Inferior parietal cortex (tissue), 1 donor: ENCODE measurements around the gene SLFN14.
"Not testable (repeated sequence)": the region's sequence is repeated elsewhere in the genome, so short reads cannot be mapped to it uniquely, and the experiment has no call there.

Source experiments
- DNase-seq: peaks from one replicate; pipeline ENCODE4 v3.0.0-alpha.2; 2016; ENCODE audit errors: extremely low spot score

The SLFN14 gene

DNA sequence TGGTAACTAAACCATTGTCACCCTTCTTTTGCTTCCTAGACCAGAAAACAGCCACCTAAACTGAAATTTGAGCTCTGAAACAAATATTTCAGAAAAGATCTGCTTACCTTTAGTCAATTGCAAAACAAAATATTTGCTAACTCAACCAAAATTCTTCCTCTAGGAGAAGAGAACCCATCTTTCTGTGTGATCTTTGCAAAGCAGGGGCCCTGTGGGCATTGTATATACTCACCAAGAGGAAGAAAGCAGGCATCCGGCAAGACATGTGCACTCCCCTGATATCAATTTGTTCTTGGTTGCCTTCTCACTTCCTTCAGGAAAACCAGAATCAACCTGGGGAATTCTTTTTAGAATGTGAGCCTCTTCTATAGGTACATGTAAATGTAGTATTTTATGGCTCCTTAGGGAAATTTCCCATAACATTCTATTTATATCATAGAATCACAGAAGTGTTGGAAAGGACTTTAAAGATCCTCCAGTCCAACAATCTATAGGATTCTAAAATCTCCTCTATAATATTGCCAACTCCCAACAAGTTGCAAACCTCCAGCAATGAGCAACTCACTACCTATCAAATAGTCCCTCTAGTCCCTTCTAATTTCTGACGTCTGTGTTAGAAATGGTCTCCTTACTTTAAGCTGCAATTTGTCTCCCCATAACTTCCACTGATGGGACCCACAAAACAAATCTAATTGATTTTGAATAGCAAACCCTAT lies 966 bp downstream of the SLFN14 start:
- no peak for DNase-seq

DNA sequence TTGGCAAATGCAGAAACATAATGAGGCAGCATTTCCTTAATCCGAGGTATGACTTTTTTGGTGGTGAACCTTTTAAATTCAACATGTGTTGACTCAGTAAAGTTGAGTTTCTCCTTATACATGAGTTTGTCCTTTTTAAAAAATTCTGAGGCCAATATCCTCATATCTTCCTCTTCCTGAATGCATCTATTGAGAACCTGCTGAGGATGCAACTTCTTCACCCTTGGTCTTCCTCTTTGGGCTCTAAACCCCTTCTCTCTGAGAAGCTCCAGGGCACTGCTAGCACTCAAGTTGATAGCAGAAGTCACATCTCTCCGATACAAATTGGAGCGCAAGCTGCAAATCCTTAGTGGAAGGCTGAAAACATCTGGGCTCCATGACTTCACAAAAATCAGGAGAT lies 3.3 kb downstream of the SLFN14 start:
- DNase-seq = no peak

DNA sequence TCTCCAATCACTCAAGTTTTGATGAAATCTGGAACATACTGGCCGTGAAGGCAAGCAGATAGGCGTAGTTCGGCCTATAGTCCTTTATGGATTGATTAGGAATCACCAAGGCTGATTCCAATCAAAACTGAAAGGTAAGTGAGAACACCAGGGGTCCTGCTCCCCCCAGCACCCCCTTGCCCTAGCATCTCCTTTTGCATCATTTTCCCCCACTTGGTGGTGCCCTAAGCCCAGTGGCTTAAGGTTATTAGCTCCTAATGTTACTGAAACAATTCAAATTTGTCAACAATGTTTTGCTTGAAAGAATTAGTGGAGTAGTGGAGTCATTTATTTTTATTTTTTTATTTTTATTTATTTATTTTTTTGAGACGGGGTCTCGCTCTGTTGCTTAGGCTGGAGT lies 4.9 kb downstream of the SLFN14 start:
- DNase-seq = no peak

DNA sequence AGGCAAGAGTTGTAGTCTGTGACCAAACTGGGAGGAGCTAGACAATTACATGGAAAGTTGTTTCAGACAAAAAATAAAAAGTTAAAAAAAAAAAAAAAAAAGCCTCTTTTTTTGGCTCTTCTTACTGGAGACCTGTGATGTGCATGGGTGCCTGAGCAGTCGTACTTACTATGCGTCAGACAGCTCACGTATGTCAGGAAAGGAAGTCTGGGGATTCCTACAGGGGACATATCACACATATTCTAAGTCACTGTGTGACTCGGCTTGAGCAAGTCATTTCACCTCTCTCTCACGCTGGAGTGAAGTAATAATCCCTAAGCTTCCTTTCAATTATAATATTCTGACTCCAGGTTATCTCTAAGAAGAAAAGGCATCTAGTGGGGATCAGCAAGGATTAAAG lies 6.0 kb downstream of the SLFN14 start:
- DNase-seq = no peak

DNA sequence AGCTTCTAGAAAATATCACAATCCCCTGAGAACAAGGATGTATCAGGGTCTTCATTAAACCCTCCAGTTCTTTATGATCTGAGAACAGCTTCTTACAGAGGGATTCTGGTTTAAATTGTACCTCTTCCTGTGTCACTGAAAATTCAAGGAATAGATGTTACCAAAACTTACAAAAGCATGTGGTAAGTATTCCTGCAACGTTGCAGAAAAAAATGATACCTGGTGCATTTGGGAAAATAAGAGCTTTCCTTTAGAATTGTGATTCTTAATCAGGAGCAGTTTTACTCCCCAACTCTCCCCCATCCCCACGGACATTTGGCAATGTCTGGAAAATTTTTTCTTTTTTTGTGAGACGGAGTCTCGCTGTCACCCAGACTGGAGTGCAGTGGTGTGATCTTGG lies 7.3 kb downstream of the SLFN14 start:
- DNase-seq = no peak

DNA sequence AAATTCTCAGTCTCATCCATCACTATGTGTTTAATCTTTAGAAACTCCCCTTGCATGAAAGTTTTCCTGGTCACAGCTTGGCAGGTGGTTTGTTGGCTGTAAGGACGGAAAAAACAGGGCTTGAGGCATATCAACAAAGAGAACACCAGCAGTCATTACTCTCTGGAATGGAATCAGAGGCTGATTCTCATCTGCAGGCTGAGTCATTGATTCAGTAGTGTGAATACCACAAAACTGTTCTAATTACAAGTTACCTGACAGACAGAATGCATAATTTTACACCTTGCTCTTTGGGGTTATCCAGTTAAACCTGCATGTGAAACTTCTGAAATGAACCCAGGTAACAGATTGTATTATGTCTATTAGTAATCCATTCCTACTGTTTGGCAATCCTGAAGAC lies 11.6 kb downstream of the SLFN14 start:
- no peak for DNase-seq

DNA sequence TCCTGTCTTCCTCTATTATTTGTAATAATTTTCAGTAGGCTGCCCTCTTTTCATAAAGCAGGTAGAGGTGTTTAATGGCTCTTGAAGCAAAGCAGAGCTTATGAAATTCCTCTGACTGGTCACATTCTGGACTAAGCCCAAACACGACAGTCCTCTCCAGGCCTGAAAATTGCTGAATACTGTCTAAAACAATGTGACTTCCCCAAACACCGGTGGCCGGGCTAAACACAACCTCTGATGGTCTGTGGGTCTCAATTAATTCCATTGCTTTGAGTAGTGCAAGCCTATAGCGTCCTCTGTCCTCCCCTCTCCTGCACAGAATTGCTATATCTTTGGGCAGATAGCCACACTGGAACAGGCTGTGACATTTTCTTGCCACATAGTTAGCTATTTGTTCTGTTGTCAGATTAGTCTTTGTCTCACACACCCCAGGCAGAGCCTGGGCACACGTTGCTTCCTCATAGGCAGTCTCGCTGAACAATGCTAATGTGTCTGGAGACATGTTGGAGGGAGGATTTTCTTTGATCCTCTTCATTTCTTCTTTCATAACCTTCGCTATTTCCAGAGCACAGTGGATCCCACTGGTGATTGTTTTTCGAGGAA lies 12.3 kb downstream of the SLFN14 start:
- DNase-seq = no peak

DNA sequence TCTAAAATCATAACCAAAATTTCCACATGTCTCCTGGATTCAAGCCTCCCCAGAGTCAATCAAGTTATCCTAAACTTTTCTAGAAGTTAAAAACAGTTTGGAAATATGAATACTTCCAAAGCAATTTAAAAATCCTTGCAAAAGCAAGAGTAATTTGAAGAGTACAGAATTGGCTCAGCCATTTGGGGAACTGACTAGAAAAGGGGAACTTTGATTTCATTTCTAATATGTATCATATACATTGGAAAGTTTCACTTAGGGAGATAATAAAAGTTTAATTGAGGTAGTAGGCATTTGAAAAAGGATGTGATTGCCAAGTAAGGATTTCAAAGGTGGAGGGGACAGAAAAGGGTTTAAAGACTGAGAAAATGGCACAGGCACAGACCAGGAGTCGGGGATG lies 14.1 kb downstream of the SLFN14 start:
- DNase-seq = no peak

DNA sequence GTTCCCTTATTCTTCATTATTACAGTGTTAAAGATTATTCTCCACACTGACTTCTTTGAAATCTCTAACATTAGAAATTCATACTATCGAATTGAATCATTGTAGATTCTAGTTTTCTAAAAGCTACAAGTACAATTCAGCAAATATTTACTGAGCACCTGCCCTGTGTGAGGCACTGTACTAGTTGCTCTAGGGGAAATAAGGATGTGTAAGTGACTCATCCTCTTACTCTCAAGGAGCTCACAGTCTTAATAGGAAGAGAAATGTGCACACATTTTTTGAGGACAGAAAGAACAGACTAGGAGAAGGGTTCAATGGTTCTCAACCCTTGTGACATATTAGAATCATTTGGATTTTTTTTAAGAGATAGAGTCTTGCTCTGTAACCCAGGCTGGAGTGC lies 15.5 kb downstream of the SLFN14 start:
- no peak for DNase-seq

DNA sequence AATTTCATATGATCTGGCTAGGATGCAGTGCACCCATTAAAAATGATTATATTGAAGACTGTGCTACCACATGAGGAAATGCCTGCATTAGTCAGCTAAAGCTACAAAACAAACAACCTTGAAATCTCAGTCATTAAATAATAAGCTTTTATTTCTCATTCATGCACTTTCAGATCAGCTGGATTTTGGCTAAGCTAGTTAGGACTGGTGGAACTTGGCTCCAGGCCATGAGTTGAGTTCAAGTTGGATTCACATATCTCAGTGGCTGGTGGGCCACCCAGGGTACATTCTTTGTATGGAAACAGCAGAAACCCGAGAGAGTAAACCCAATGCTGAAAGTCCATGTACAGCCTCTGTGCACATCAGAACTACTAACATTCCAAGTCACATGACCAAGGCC lies 16.8 kb downstream of the SLFN14 start:
- DNase-seq = no peak

DNA sequence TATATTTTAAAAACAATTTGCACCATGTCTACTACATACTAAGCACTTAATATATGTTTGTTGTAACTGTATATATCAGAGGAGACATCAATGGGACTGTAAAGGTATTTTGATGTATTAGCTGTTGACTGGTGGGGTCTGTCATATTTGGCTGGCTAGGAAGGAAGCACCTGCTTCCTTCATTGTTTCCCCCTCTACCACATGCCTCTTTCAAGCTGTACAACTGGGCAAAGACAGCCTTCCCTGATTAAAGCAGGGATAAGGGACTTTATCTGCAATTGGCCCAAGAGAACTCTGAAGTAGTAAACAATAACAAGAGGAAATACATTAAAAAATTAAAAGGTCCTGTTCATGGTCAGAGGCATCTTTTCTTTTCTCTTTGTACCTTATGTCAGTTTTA lies 17.6 kb downstream of the SLFN14 start:
- no peak for DNase-seq

DNA sequence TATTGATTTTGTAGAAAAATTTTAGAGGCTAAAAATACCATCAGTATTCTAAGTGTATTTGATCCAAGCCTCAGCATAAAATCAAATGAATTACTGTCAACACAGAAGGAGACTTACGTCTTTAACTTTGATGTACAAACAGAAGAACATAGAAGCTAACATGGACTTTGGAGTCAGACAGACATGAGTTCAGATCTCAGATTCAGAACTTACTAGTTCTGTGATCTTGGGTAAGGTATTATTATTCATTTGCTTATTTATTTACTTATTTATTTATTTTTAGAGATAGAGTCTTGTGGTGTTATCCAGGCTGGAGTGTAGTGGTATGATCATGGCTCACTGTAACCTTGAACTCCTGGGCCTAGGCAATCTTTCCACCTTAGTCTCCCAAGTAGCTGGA lies 19.2 kb downstream of the SLFN14 start:
- DNase-seq = no peak

DNA sequence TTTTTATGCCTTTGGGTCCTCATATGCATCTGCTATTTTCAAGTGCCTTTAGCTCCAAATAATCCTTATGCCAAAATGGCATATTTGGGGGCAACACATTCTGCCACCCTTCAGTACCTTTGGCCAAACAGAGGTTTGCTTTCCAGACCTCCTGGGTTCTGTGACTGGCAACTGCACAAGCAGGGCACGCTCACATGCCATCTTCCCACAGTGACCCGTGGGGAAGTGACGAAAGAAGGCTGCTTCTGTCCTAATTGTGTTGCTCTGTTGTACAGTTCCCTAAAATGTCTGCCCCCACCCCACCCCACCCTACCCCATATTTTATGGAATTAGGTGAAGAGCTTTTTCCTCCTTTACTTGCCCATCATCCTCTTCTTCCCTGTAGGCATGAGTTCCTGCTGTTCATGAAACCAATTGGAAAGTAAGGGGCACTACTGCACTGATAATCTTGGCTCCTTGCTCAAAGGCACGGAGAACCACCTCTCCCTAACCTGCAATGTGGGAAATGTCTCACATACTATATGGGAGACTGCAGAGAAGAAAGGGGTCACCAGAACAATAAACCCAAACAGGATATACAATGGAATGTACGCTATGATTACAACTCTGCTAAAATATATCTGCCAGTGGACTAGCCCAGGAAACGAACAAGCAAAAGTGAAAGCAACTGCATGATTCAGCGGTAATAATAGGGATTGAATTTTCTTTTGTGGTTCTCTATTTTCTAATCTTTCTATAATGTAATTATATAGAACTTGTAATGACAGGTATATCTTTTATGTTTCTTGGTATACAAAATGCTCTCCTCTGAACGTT lies 19.8 kb downstream of the SLFN14 start:
- DNase-seq = no peak

DNA sequence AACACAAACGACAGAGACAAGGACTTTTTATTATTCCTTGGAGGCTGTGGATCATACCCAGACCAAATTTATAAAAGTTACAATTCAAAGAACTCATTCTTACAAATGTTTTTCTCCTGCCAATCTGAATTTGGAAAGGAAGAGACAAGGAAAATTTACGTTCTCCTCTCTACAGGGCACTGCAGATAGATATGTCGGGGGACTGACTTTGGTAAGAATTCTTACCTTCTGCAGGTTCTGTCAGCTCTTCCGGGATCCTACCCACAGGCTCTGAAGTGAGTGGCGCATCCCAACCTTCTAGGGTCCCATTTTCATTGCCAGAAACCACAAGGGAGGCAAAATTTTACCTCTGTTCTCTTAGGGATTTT lies 21.0 kb downstream of the SLFN14 start:
- DNase-seq = no peak

DNA sequence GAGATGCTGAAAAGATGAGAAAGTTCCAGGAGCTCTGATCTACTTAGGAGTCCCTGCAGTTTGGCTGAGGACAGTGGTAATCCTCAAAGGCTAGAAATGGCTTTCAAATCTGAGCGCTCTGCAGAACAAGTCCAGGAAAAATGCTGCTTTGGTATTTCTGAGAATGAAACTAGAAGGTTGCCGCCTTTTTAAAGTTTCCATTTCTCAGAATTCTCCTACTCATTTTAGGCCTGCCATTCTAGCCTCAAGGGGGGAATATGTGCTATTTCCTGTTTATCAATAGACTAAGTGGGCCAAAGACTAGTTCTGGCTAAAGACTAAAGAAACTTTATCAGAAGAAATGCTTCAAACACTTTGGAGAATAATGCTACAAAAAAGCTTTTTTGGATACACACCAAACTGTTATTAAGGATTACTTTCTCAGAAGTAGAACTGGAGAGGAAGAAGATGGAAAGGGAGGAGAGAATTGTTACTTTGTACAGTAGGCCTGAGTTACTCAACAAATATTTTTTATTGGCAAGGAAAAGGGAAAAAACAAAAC lies 22.9 kb downstream of the SLFN14 start, which contains the start of gene SLFN12L:
Gene SLFN12L (minus strand): TSS at position 78 of the 541 bp plus-strand sequence. CDS start 15,314 bp downstream, outside the sequence.
- no peak for DNase-seq

DNA sequence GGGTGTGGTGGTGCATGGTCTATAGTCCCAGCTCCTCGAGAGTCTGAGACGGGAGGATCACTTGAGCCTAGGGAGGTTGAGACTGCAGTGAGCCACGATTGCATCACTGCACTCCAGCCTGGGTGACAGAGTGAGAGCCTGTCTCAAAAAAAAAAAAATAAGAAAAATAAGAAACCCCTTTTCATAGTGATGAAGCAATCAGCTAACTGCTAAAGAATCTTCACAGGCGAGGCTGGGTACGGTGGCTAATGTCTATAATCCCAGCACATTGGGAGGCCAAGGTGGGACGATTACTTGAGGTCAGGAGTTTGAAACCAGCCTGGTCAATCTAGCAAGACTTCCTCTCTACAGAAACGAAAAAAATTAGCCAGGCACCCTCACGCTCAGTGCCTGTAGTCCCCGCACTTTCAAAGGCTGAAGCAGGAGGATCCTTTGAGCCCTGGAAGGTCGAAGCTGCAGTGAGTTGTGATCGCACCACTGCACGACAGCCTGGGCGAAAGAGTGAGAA lies 23.9 kb downstream of the SLFN14 start:
- DNase-seq = no peak

DNA sequence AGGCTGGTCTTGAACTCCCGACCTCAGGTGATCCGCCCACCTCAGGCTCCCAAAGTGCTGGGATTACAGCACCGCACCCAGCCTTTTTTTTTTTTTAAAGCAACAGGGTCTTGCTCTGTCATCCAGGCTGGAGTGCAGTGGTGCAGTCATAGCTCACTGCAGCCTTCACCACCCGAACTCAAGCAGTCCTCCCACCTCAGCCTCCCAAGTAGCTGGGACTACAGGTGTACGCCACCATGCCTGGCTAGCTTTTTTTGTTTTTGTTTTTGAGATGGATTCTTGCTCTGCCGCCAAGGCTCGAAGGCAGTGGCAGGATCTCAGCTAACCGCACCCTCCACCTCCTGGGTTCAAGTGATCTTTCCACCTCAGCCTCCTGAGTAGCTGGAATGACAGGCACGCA lies 25.2 kb downstream of the SLFN14 start:
- not testable (repeated sequence) for DNase-seq

DNA sequence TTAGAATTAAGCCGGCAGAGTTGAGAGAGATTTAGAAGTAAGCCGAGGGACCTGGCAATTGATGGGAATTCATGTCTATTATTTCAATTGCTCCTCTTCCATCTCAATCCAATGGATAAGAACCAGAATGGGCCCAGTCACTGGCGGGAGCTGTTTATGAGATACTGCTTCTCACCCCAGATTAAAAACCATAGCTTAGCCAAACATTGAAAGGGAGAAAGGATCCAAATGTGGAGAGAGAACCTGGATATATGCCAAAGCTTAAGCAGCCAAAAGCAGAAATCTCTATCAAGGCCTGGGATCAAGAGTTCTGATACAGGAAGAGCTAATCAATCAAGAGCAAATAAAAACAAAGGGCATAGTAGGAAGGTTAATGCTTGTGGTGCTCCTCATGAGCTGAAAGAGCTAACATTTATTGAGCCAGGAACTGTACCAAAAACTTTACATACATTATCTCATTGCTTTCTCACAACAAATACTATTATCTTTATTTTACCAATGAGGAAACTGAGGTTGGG lies 26.0 kb downstream of the SLFN14 start:
- no peak for DNase-seq

DNA sequence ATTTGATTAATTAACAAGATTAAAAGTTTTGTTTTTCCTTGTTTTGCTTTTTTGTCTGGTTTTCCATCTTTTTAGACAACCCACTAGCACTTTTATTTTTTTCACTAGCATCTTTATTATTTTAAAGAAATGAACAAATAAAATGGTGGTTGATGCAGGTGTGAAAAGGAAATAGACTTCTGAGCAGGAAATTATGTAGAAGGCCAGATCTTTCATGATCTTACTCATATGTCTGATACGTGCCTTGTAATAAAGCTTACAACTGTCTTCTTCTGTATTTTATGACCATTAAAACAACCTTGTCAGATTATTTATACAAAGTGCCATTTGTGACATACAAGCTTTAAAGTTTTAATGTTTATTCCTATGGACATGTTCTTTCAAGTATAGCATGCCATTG lies 29.5 kb downstream of the SLFN14 start:
- no peak for DNase-seq

DNA sequence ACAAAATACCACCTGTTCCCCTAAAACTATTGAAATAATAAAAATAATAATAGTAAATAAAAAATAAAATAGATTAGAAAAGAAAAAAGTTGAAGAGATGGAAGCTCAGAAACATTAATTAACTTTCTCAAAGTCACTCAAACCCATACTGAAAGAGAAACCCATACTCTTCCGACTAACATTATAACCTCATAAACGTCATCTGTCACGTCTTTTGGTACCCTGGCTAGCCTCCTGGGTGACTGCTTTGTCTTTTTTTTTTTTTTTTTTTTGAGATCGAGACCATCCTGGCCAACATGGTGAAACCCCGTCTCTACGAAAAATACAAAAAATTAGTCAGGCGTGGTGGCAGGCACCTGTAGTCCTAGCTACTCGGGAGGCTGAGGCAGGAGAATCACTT lies 30.8 kb downstream of the SLFN14 start:
- DNase-seq = no peak

DNA sequence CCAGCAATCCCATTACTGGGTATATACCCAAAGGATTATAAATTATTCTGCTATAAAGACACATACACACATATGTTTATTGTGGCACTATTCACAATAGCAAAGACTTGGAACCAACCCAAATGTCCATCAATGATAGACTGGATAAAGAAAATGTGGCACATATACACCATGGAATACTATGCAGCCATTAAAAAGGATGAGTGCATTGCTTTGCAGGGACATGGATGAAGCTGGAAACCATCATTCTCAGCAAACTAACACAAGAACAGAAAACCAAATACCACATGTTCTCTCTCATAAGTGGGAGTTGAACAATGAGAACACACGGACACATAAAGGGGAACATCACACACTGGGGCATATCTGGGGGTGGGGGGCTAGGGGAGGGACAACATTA lies 31.3 kb downstream of the SLFN14 start:
- not testable (repeated sequence) for DNase-seq

DNA sequence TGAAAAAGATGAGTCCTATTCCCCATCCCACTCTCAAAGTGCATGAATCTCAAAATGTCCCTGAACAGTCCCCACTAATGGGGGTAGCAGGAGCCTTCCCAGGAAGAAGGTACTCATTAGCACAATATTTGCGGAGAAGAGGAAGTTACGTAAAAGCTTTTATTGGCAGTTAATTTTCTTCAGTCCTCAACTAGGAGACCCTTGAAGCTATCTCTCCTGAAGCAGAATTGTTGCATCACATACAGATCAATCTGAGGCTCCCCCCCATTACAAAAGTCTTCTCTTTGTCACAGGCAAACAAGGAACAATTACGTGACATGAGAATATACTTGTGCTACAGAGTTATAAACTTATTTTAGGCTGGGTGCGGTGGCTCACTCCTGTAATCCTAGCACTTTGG lies 37.3 kb downstream of the SLFN14 start:
- DNase-seq = no peak
